GM12891 (cell line): Measurements from ENCODE around the gene DMGDH.

Experiments used
- PAX5 ChIP-seq: IDR thresholded peaks from 2 replicates; pipeline ENCODE4 v1.6.1; 2011; ENCODE audit warnings: low read length, moderate library complexity, mild to moderate bottlenecking; ENCODE audit not compliant: insufficient read depth, severe bottlenecking
- POLR2A ChIP-seq: IDR thresholded peaks from 2 replicates; pipeline ENCODE4 v1.6.1; 2011; ENCODE audit warnings: low read depth, low read length, control low read depth
- POLR2AphosphoS5 ChIP-seq: IDR thresholded peaks from 2 replicates; pipeline ENCODE4 v1.6.1; 2011; ENCODE audit warnings: low read depth, low read length, control low read depth
- POU2F2 ChIP-seq: IDR thresholded peaks from 2 replicates; pipeline ENCODE4 v1.6.1; 2011; ENCODE audit warnings: low read depth, mild to moderate bottlenecking, control low read depth, low read length, moderate library complexity
- TAF1 ChIP-seq: IDR thresholded peaks from 2 replicates; pipeline ENCODE4 v1.6.1; 2011; ENCODE audit warnings: low read depth, low read length, control low read depth

DNA sequence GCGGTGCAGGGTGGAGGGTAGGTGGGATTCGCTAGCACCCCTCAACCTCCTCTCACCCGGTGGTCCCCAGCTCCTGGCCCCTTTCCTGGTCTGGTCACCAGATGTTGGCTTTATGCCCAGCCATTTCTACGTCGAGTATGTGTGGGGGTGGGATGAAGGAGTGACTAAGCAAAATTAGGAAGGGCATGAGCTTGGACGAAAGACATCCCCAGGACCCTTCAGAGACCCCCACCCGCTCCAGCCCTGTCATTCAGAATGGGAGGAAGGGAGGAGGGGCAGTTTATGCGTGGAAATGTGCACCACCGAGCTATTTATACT is 835 bp upstream of the DMGDH start:
- no peak for TF ChIP-seq POLR2A
- no peak for TF ChIP-seq TAF1
- no peak for TF ChIP-seq POLR2AphosphoS5
- TF ChIP-seq POU2F2, result no peak
- TF ChIP-seq PAX5, result no peak
